GM08714 (cell line): ENCODE data around the gene SIRT2.
"Not testable (repeated sequence)": the region's sequence is repeated elsewhere in the genome, so short reads cannot be mapped to it uniquely, and the experiment has no call there.

ENCODE experiments used
- H3K4me3 ChIP-seq: fragments of 200-500 bp; sonication (Bioruptor generic); 2 replicates; pipeline ENCODE4 v1.5.1; 2014; ENCODE audit warnings: mild to moderate bottlenecking, low read length, inconsistent platforms
- ZNF274 ChIP-seq: IDR thresholded peaks from 2 replicates; pipeline ENCODE4 v1.6.1; 2012; ENCODE audit warnings: mild to moderate bottlenecking, low read depth, low read length

The SIRT2 gene

DNA sequence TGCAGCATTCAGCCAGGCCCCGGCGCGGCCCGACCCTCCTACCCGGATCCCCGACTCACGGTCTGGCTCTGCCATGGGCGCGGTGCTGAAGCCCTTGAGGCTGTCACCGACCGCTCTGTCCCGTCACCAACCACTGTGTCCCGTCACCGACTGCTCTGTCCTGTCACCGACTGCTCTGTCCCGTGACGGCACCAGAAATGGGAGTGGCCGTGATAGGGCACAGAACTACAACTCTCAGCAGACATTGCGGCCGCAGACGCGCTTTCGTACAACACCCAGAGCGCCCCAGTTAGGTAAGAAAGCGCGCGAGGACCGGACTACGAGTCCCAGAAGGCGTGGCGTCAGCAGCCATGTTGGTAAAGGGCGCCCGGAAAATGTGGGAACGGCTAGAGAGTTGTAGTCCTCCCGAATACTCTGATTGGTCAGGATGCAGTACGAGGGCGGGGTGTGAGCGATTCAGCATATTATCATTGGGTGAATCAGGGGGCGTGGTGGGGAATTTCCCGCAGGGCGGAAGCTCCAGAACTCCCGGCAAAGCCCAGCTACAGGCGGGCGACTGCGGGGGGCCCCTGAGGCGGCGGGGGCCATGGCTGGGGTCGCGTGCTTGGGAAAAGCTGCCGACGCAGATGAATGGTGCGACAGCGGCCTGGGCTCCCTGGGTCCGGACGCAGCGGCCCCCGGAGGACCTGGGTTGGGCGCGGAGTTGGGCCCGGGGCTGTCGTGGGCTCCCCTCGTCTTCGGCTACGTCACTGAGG lies at the start of gene SIRT2, which contains the start of gene NFKBIB:
SIRT2 (minus strand) TSS at position 172 of the 755 bp plus-strand sequence; CDS start at position 75, 97 bp downstream.
NFKBIB (plus strand) TSS at position 523 of the 755 bp plus-strand sequence; CDS start at position 587, 64 bp downstream.
- H3K4me3 ChIP-seq: peak within 1 kb of the TSS; percentile 91
- TF ChIP-seq ZNF274: no peak

DNA sequence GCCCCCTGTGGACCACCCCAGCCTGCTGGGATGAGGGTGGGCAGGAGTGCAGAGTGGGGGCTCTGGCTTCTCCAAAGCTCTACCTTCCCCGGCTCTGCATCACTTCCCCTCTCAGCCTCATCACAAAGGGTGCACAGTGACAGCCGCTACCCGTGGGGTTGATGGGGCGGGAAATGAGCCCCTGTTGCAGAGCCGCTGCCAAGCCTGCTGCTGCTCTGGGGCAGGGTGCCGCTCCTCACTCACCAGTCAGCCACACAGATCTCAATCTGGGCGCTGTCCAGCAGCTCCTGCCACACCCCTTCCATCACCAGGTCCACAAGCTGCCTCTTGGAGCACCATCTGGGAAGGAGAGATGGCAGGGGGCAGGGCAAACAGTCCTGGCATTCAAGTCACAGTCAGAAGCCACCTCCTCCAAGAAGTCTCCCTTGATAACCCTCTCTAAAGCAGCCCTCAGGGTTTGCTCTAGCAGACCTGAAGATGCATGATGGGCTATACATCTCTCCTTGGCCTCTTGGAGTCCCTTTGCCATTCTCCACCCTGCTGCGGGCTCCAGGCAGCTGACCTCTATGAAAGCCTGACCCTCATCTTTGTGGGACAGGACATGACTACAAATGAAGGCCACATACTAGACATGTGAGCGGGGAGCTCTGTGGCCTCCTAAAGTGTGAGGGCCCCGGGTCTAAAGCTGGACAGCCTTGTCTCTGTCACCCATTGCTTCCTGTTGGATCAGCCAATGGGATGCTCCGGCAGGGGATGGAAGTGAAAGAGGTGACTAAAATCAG lies 47.0 kb upstream of the SIRT2 start:
- no peak overlapping the region for H3K4me3 ChIP-seq
- no peak for TF ChIP-seq ZNF274

DNA sequence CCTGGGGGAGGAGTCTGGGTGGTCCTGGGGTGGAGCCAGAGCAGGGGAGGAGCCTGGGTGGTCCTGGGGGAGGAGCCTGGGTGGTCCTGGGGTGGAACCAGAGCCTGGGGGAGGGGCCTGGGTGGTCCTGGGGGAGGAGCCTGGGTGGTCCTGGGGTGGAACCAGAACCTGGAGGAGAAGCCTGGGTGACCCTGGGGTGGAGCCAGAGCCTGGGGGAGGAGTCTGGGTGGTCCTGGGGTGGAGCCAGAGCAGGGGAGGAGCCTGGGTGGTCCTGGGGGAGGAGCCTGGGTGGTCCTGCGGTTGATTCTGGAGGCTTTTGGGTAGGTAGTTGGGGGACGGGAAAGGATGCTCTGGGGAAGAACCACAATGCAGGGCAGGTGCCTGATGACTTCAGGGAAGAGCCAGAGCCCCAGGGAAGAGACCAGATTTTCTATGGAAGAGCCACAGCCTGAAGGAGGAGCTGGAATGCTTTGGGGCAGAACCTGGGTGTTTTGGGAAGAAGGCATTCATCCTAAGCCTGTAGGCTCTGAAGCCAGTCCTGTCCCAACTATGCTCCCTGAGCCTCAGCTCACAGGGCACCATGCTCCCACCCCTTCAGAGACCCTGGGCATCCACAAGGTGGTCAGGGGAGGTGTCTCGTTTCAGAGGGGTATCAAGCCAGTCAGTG lies 46.3 kb upstream of the SIRT2 start:
- no peak for TF ChIP-seq ZNF274
- no peak overlapping the region for H3K4me3 ChIP-seq

DNA sequence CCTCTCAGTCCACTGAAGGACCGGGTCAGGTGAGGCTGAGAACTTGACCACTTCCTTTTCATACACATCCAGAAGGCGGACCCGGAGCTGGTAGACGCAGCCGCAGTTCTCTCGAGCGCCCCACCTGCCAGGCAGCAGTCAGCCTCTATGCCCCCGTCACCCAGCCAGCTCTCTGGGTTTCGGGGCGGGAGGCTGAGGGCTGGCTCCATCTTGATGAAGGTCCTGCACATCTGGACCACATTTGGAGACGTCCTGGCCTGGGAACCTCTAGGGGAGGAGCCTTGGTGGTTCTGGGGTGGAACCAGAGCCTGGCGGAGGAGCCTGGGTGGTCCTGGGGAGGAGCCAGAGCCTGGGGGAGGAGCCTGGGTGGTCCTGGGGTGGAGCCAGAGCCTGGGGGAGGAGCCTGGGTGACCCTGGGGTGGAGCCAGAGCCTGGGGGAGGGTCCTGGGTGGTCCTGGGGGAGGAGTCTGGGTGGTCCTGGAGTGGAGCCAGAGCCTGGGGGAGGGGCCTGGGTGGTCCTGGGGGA lies 45.6 kb upstream of the SIRT2 start:
- no peak overlapping the region for H3K4me3 ChIP-seq
- TF ChIP-seq ZNF274: no peak

DNA sequence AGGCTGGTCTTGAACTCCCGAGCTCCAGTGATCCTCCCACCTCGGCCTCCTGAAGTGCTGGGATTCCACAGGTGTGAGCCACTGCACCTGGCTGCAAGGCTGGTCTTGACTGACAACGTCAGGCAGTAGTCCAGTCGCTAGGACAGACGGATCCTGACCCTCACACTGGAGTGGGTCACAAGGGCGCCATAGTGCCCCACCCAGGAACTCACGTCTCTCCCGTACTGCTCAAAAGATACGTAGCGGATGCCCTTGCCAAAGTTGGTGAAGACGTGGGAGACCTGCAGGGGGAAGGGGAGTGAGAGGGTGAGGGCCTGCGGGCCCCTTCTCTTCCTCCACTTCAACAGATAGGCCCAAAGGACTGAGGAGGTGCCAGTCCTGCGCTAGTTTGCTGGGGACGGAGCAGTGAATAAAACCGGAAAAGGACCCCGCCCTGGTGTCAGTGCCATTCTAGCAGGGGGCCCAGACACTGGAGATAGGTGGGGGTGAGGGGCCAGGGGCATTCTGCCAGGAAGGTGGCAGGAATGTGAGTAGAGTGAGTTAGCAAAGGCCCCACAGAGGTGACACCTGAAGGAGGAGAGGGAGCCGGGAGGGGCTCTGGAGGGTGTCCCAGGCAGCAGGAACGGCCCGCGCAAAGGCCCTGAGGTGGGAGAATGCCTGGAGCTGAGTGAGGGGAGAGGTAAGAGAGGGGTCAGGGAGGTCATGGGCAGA lies 43.2 kb upstream of the SIRT2 start:
- TF ChIP-seq ZNF274: no peak
- H3K4me3 ChIP-seq: no peak overlapping the region

DNA sequence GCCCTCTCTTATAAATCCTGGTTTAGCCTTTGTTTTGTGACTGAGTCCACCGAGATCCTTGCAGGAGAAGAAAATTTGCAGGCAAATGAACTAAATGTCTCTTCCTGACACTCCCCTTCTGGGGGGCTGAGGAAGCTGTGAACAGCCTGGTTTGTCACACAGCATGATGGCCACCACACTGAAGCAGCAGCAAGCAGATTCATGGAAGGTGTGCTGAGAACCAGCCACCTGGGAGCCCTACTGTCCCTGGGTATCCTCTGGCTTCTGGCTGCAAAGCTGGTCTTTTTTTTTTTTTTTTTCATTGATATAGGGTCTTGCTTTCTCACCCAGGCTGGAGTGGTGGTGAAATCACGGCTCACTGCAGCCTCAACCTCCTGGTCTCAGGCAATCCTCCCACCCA lies 42.6 kb upstream of the SIRT2 start:
- H3K4me3 ChIP-seq: no peak overlapping the region
- TF ChIP-seq ZNF274: no peak

DNA sequence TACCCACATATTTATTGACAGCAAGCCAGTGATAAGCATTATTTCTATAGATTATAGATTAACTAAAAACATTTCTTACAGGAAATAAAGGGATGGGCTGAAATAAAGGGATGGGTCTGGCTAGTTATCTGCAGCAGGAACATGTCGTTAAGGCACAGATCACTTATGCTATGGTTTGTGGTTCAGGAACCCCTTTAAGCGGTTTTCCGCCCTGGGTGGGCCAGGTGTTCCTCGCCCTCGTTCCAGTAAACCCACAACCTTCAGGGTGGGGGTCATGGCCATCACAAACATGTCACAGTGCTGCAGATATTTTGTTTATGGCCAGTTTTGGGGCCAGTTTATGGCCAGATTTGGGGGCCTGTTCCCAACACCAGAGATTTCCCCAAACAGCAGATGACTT lies 42.0 kb upstream of the SIRT2 start:
- H3K4me3 ChIP-seq: not testable (repeated sequence)

DNA sequence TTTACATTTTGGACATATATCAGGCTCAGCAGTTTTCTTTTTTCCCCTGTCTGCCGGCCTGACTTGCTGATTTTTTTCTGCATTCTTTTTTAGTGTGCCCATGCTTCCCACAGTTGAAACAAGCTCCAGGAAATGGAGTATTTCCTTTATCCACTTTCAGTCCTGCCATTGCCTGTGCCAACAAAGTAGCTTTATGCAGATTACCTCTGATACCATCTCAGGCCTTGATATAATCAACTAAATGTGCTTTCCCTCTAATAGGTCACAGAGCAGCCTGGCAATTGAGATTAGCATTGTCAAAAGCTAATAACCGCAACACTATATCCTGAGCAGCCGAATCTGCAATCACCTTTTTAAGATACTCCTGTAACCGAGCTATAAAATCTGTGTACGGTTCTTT lies 40.5 kb upstream of the SIRT2 start:
- no peak for TF ChIP-seq ZNF274
- H3K4me3 ChIP-seq: no peak overlapping the region

DNA sequence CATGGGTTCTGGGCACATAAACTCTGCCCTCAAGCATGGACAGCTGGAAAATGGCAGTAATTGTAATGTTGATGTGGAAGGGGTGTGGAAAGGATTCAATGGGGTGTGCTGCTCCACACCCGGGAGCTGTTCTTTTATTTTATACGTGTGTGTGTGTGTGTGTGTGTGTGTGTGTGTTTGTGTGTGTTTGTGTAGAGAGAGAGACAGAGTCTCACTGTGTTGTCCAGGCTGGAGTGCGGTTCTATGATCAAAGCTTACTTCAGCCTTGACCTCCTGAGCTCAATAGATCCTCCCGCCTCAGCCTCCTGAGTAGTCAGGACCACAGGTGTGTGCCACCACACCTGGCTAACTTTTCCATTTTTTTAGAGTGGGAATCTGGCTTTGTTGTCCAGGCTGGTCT lies 34.1 kb upstream of the SIRT2 start:
- H3K4me3 ChIP-seq: no peak overlapping the region
- no peak for TF ChIP-seq ZNF274

DNA sequence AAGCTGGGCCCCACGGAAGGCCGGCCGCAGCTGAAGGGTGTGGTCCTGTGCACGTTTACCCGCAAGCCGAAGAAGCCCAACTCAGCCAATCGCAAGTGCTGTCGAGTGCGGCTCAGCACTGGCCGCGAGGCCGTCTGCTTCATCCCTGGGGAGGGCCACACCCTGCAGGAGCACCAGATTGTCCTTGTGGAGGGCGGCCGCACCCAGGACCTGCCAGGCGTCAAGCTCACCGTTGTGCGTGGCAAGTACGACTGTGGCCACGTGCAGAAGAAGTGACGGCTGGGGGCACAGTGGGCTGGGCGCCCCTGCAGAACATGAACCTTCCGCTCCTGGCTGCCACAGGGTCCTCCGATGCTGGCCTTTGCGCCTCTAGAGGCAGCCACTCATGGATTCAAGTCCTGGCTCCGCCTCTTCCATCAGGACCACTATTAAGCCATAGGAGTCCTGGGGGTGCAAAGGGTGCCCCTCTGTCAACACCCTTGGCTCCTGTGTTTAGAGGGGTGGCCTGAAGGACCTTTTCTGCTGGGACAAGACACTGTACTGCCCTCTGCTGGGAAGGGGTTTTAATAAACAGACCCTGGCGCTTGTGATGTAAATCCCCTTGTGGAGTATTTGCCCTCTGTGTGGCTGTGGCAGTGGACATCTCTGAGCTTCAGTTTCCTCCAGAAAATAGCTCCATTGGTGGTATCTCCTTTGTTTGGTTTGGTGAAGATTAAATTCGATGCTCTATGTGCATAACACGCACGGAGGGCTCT lies 33.2 kb upstream of the SIRT2 start:
- no peak overlapping the region for H3K4me3 ChIP-seq
- no peak for TF ChIP-seq ZNF274

DNA sequence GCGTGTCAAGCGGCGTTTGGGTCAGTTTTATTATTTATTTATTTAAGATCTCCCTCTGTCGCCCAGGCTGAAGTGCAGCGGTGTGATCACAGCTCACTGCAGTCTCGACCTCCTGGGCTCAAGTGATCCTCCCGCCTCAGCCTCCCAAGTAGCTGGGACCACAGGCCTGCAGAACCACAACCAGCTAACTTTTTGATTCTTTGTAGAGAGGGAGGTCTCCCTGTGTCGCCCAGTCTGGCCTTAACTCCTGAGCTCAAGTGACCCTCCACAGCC lies 32.0 kb upstream of the SIRT2 start:
- no peak for TF ChIP-seq ZNF274
- peak overlapping the region; percentile 86 for H3K4me3 ChIP-seq

DNA sequence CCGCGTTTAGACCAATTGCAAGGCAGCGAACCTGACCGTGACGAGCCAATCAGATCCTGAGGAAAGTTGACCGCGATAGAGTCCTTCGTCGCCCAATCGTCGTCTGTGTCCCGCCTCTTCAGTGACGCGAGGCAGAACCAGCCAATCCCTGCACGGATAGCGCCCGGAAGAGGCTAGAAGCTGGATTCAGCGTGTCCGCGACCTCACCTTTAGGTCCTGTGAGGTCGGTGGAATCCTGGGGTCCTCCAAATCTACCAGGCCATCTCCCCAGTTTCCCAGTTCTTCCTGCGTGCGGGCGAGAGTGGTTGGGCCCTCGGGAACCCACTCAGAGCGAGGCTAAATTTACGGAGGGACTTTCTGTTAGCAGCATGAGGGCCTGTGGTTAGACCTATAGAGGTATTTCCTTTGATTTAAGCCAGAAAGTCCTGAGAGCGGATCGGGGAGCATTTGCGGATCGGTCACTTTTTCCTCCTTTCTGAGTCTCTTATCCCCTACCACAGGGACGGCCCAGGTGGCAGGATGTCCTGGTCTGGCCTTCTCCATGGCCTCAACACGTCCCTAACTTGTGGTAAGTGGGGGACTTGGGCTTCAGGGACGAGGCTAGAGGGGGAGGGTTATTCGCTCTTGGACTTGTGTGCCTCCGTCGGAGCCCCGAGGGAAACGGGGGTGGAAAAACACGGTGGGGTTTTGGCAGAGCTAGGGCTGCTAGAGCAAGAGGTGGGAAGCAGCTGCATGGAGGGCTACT lies 31.5 kb upstream of the SIRT2 start, which contains the start of gene MRPS12:
MRPS12 (plus strand) TSS at position 169 of the 745 bp plus-strand sequence; CDS start at position 520, 351 bp downstream.
- TF ChIP-seq ZNF274: no peak

DNA sequence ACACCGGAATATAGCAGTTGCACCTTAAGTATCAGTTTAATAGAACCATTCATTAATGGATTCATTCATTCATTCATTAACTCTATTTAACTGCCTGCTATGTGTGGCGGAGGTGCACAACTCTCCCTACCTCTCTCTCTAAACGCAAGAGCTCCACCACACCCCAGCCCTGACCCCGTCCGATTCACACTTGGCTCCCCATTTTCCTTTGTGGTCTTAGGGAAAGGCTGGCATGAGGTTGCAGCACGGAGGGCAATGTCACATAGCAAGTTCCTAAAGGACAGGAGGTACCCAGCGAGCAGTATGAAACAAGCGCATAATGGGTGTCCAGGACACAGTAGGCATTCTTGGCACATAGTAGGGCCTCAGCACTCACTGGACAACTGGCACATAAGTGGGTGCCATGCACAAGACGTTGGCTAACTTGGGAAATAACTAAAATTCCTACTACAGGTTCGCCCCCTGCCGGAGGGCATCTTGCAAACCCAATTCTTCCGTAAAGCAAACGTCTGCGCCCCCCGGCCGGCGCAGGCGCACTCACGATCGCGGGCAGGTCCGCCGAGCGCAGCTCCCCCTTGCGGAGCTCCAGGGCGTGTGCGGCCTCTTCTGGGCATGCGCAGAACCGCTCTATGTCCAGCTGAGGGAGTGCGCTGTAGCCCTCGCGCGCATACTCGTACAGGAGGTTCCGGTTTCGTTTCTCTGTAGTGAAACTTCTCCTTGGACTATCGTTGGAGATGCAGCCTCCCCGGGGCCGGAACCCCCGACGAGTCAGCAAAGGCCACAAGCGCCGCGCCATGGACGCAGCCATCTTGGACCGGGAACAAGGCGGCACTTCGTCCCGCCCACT lies 30.7 kb upstream of the SIRT2 start, which contains the start of gene SARS2:
SARS2 (minus strand) TSS at position 835 of the 847 bp plus-strand sequence; CDS start at position 808, 27 bp downstream.
- TF ChIP-seq ZNF274: no peak
- peak within 1 kb of the TSS; percentile 86 for H3K4me3 ChIP-seq

More for the DNA sequence above, 31.5 kb upstream of the SIRT2 start, which contains the start of gene MRPS12:
- peak within 1 kb of the TSS; percentile 86 for H3K4me3 ChIP-seq
